ENCODE results near the gene HDAC4. TPM values are rescaled to one million over a fixed set of nuclear protein-coding genes. Genes with fewer than 3 reads are reported as not detected.

The HDAC4 gene
- total RNA-seq, 1 experiment from 2014 or later = 10.9 TPM

DNA sequence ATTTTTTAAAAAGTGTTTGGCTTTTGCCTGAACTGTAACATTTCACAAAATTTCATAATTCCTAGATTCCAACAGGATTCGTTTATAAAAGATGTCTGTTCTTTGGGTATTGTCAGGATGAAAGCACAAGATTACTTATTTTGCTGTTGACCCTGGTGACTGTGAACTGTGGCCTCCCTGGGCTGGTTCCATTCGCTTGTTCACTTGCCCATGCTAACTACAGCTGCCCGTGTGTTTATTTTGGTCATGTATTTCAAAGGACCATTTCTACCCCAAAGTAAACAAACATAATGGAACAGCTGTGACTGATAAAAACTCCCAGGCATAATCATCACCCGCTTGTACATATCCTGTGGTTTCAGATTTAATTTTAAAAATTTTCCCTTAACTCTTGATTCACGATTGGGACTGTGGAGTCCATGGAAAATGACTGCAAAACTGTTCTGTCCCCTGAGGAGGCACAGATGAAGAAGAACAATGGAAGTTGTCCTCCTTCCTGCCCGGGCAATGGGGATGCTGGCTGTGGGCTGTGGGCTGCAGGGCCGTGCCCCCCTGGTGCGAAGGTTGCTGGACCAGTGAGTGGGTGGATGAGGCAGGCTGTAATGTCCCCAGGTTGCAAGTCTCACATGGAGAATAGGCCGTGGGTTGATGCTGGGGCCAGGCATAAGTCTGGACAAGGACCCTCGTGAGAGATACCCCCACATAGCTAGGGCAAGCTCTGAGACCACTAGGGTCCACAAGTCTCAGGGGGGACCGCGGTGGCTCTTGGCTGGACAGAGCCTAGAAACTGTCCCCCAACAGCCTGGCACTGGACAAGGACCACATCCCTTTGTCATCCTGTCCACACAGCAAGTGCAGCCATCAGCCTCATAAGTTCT, 28.9 kb upstream of the HDAC4 start:
- no peak for DNase-seq (ENCODE audit: low spot score)

- no peak for DNase-seq (ENCODE audit: low spot score)
Observed at GRCh38 chr2:239425631-239426030, 24.8 kb upstream of the HDAC4 start.

DNA sequence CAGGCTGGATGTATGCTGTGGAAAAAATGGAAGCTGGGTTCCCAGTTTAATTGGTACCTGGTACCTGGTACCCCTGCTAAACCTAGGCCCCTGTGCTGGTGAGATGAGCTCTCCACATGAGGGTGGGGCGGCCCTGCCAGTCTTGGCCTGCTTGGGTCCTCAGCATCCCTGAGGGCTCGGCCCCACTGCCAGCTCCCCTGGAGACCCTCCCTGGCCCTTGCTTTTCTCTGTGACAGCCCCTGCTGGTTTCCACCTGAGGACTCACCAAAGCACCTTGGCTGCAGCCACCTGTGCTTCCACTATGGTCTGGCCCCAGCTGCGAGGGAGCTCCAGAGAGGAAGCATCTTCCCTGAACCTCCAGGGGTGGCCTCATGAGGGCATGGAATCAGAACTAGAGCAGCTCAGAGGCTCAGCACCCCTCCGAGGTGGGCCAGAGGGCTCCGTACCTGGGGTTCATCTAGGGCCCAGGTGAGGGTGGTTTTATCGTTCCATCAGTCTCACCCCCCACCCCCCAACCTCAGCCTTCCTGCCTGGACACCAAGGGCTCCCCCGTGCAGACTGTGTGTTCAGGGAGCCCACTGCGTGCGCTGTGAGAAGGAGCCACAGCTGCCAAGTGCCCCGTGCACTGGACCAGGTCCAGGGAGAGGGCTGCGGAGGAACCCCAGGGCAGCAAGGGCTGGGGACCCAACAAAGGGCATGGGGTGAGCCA, 23.7 kb upstream of the HDAC4 start:
- DNase-seq (ENCODE audit: low spot score) = no peak

- no peak for DNase-seq (ENCODE audit: low spot score)
Observed at GRCh38 chr2:239423551-239423950, 22.7 kb upstream of the HDAC4 start.

DNA sequence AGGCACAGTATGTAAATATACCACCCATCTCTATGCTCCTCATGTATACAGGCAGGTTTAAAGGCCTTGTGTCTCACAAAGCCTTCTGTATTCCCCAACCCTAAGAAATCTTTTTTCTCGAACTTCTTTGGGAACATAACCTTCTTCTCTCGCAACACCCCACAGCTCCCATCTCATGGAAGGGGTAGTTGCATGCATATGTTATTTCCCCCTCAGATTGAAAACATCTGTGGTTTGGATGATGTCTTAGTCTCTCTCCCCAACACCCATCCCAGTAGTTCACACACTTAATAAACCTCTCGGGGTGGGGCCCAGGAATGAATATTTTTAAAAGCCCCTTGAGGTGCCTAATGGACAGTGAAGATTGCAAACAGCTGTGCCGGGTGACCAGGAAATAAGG, 21.0 kb upstream of the HDAC4 start:
- no peak for DNase-seq (ENCODE audit: low spot score)

GRCh38 chr2:239420082-239420481, 19.3 kb upstream of the HDAC4 start:
- DNase-seq (ENCODE audit: low spot score) = no peak

- DNase-seq (ENCODE audit: low spot score) = no peak
Observed at GRCh38 chr2:239418918-239419317, 18.1 kb upstream of the HDAC4 start.

DNA sequence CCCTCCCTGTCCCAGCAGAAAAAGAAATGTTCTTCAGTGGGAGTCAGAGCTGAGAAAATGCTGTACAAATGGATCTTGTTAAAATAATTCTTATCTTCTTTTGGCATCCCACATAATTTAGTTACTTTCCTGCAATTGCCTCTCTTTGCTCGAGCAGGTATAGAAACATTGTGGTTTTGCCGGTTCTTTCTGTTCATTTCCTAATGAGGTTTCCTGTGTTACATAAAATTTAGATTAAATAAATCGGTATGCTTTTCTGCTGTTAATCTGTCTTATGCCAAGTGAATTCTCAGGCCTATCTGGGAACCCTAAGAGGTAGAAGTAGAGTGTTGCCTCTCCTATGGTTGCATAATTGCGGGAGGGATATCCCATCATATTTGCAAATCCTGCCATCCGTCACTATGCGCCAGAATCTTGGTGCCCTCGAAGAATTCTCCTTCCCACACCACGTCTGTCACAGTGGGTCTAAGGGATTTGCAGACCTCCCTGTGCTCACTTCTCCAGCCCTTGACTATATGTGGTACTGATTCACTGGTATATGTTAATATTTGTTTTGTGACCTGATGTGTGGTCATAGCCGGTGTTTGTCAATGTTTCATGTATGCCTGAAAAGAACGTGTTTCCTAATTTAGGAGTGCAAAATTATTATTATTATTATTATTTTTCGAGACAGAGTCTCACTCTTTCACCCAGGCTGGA, 12.2 kb upstream of the HDAC4 start:
- DNase-seq (ENCODE audit: low spot score) = no peak

DNA sequence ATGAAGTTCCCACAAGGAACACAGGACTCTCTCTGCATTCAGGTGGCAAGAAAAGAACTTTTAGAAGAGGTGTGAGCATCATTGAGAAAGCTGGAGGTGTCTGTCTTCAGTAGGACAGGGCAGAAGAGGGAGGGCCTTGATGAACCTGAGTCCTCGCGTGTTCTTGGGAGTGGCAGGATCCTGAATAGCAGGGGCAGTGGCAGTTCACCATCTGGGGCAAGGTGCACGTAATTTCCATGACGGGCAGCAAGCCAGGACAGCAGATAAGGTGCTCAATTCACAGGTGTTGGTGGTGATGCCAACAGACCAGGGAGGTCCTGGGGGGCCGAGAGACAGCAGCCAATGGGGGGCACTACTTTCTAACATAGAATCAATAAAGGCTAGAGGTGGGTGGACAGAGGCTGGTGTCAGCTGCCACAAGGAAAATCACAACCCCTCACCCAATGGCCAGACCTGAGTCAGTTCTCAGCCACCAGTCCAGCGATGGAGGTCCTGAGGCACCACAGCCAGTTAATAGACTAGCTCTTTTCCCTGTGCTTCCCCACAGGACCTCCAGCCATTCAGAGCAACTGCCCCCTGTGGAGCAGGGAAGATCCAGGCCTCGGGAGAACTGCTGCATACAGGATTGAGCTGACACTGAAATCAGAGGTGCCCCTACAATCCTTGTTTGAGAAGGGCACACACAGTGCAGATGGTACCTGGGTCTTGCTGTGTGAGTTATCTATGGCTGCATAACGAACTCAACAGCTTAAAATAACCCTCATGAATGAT, 10.9 kb upstream of the HDAC4 start:
- no peak for DNase-seq (ENCODE audit: low spot score)

DNA sequence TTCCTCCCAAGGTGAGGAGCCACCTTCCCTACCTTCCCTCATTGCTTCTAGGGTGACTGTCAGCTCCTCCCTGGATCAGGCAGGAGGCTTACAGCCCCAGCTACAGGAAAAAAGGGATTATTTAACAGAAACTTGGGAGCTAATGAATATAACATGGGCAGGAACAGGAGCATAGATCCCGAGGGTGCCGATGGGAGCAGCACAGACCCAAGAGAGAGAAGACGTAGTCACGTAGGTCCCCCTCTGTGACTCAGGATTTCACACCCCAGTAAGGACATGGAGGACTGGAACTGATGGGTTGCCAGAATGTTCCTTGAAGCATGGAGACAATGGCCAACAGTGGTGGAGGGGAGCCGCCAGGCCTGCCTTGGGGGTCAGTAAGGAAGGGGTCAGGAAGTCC, 10.3 kb upstream of the HDAC4 start:
- no peak for DNase-seq (ENCODE audit: low spot score)

DNA sequence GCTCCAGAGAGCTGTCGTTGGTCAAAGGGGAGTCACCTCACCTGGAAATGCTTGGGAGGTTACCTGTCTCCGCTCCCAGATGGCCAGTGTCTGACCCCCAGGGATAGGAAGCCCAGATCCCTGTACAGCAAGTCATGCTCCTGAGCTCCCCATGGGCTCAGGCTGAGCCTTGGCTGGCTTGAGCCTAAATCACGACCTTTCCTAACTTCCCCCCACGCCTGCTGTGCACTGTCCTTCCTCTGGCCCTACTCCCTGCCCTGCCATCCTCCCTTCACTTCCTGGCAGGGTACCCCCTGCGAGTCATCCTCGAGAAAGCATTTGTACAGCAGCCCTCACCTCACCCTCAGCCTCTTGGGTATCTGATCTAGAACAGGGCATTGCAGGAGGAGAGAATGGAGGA, 9.2 kb upstream of the HDAC4 start:
- DNase-seq (ENCODE audit: low spot score) = no peak

DNA sequence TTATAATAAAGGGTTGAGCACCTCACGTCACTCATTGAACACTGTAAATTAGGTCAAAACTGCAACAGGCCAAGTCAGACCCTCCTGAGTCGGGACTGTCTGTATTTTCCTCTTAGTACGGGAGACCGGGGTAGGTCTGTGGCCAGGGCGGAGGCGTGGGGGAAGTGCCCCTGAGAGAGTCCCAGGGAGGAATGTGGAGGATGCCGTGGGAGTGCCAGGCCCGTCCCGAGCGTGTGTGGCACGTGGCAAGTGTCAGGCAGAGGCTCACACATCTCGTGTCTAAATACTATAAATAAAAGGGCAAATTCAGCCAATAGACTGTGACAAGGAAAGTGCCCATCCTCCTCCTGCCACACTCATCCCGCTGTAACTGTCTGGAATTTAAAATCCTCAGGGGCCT, 6.3 kb upstream of the HDAC4 start:
- no peak for DNase-seq (ENCODE audit: low spot score)

DNA sequence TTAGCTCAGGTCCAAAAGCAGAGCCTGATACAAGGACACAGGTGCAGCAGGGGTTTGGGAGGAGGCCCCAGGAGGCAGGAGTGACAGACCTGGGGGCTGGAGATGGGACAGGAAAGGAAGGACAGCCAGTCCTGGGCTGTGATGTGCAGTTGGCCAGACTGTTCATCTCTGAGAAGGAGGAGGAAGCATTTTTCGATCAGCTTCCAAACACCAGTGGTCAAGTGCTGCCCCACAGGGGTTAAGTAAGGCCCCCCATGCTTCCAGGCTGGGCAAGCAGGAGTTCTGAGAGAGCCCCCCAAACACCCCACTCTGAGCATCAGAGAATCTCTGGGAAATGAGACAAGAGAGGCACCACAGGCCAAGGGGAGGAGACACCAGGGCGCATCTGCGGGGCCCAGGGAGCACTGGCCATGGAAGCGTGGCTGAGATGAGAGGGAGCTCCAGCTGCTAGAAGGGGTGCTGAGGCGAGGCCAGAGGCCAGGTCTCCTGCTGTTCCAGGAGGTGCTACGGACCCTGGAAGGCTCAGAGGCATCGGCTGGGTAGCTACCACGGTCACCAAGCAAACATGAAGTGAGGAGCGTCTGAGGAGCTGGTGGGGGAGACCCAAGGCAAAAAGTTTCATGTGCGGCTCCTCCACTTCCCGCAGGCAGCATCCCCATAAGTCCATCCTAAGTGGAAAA, 5.6 kb upstream of the HDAC4 start:
- DNase-seq (ENCODE audit: low spot score) = no peak

- no peak for DNase-seq (ENCODE audit: low spot score)
Observed at GRCh38 chr2:239405071-239405470, 4.3 kb upstream of the HDAC4 start.

DNA sequence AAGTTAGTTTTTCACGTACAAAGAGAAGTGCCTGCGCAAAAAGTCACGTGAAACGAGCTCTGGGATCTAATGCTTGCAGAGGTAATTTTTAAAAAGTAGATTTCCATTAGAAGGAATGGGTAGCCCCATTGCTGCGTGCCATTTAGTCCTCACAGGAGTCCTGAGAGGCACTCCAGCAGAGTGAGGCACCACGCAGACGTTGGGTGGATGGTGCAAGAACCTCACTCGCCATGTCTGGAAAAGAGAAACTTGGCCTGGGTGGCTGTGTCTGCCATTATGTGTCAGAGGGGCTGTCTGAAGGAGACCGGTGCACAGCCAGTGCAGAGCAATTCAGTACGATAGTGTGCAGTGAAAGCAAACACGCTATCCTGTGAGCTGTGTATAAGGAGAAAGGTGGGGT, 1.8 kb upstream of the HDAC4 start:
- no peak for DNase-seq (ENCODE audit: low spot score)

DNA sequence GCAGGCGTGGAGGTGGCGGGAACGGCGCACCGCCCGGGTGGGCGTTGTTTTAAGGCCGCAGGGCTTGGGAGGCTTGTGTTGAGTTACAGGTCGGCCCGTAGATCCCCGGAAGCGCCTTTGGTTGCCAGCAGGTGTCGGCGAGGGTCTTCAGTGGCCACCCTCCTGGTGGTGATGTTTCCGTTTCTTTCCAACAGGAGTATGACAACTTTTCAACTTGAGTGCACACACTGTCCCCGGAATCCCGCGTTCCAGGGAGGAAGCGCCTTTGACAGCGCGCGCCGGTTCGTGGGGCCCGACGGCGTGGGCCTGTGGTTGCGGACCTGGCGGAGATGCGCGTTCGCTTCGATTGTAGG, 1.0 kb upstream of the HDAC4 start:
- DNase-seq (ENCODE audit: low spot score) = no peak

- peak; percentile 95 for DNase-seq (ENCODE audit: low spot score)
Observed at GRCh38 chr2:239401067-239401880, 454 bp upstream of the HDAC4 start.

DNA sequence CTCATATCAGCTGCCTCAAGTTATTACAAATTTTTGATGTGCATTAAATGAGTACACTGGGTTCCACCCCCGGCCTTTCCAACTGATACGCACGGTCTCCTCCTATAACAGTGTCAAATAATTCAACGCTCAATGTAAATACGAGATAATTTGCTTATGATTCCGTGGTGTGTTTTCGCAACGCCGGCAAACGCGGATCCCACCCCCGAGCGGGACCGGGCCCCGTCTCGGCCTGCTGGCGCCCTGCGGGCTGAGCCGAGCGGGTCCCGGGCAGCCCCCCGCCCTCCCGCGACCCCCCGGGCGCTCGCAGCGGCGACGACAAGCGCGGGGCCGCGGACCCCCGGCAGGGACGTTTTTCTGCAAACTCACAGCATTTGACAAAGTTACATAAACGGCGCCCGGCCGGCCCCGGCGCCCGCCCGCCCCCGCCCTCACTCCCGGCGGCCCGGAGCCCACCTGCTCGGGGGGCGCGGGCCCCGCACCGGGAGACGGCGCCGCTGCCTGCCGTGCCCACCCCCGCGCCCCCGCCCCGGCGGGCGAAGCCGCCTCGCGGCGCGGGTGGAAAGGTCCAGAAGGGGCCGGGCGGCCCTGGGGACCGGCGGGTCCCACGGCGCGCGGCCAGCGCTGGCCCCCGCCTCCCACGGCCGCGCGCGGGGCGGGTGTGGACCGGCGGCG, 762 bp downstream of the HDAC4 start:
- no peak for DNase-seq (ENCODE audit: low spot score)

DNA sequence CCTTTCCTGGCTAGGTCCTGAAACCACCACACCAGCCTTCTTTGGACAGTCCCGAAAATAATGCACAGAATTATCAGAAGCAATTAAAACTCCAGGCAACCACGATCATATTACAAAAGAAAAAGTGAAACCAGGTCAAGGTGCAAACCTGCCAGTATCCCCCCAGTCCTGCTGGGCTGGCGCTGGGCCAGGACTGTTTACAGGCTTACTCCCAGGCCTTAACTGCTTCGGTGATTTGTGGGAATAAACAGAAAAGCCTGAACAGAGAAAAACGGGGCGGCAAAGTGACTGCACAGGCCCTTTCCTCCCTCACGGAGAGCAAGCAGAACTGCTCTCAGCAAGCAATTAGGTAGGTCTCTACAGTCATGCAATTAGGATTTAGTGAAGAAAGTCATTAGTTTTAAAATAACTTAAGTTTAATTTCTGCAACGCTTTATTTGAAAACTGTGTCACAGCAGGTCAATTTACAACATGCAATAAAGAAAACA, 1.3 kb downstream of the HDAC4 start:
- no peak for DNase-seq (ENCODE audit: low spot score)

DNA sequence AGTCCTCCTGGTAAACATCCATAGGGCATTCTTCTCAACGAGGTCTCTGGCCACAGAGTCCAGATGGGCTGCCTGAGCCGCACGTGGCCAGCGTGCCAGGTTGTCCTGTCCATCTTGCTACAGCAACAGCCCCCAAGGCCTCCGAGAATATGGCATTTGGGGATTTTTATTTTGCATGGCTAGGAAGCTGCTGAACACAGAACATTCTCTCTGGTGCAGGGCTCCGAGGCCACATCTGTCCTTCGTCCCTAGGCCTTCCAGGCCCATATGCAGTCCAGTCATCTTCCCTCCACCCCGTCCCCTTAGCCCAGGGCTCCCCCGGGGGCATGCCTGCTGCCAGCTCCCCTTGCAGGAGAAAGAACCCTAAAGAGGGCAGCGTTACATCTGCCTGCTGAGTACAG, 2.3 kb downstream of the HDAC4 start:
- DNase-seq (ENCODE audit: low spot score) = no peak

All from A172 (cell line).